GM12878 (cell line): ENCODE results near the gene COL17A1.

ENCODE experiments used
- ATF3 ChIP-seq: IDR thresholded peaks from 2 replicates; pipeline ENCODE4 v1.6.1; 2011; ENCODE audit warnings: low read depth, mild to moderate bottlenecking, low read length, moderate library complexity, borderline replicate concordance; ENCODE audit errors: extremely low read depth
- CBX5 ChIP-seq: sonication (generic); IDR thresholded peaks from 2 replicates; pipeline ENCODE4 v1.6.1; 2016; ENCODE audit warnings: low read depth, moderate library complexity, mild to moderate bottlenecking, inconsistent platforms
- CTCF ChIP-seq, 3 experiments: IDR thresholded peaks in 2 of 3; conservative IDR thresholded peaks in 1 of 3; 2 replicates each; pipeline ENCODE4 v1.5.1; 2011; ENCODE audit warnings: low read depth in 3 of 3, low read length in 3 of 3, mild to moderate bottlenecking in 3 of 3, control low read depth in 2 of 3, moderate library complexity in 2 of 3, inconsistent platforms in 1 of 3, mixed read lengths in 1 of 3; ENCODE audit not compliant: control insufficient read depth in 2 of 3, insufficient read depth in 1 of 3; ENCODE audit errors: extremely low read depth in 1 of 3
- FOXM1 ChIP-seq: IDR thresholded peaks from 2 replicates; pipeline ENCODE4 v1.6.1; 2012; ENCODE audit warnings: low read depth, mild to moderate bottlenecking, inconsistent platforms, low read length, moderate library complexity
- HDGF ChIP-seq: fragments of 450-650 bp; IDR thresholded peaks from 2 replicates; pipeline ENCODE4 v1.6.1; 2016; ENCODE audit warnings: antibody characterized with exemption
- KAT2A ChIP-seq: conservative IDR thresholded peaks from 2 replicates; pipeline ENCODE4 v1.6.1; 2011; ENCODE audit warnings: low read depth, low read length; ENCODE audit not compliant: control insufficient read depth
- KDM1A ChIP-seq: fragments of 200-600 bp; sonication (generic); IDR thresholded peaks from 2 replicates; pipeline ENCODE4 v1.6.1; 2016; ENCODE audit warnings: borderline replicate concordance
- MXI1 ChIP-seq: fragments of 150-350 bp; IDR thresholded peaks from 2 replicates; pipeline ENCODE4 v1.6.1; 2011; ENCODE audit warnings: low read depth, mild to moderate bottlenecking, inconsistent platforms, low read length, improper control_type of control experiment
- NR2C2 ChIP-seq: IDR thresholded peaks from 2 replicates; pipeline ENCODE4 v1.6.1; 2011; ENCODE audit warnings: borderline replicate concordance, low read depth; ENCODE audit not compliant: control insufficient read depth, insufficient read length
- SIN3A ChIP-seq: IDR thresholded peaks from 2 replicates; pipeline ENCODE4 v1.6.1; 2012; ENCODE audit warnings: low read depth, low read length, improper control_type of control experiment
- SPI1 ChIP-seq: IDR thresholded peaks from 2 replicates; pipeline ENCODE4 v1.6.1; 2011; ENCODE audit warnings: low read depth, mild to moderate bottlenecking, low read length, moderate library complexity, borderline replicate concordance; ENCODE audit not compliant: insufficient read depth
- STAT1 ChIP-seq: fragments of 450-650 bp; conservative IDR thresholded peaks from 2 replicates; pipeline ENCODE4 v1.6.1; 2014; ENCODE audit warnings: antibody characterized with exemption, mild to moderate bottlenecking
- YY1 ChIP-seq: IDR thresholded peaks from 2 replicates; pipeline ENCODE4 v1.6.1; 2011; ENCODE audit warnings: low read depth, mild to moderate bottlenecking, low read length
- ZBTB33 ChIP-seq: fragments of 450-650 bp; IDR thresholded peaks from 2 replicates; pipeline ENCODE4 v1.6.1; 2017; ENCODE audit warnings: mild to moderate bottlenecking

- no peak for TF ChIP-seq NR2C2
- TF ChIP-seq KDM1A, result no peak
- TF ChIP-seq ZBTB33, result no peak
- no peak for TF ChIP-seq YY1
- TF ChIP-seq SIN3A, result no peak
- no peak for TF ChIP-seq ATF3
- no peak for TF ChIP-seq CTCF (IDR thresholded peaks at IDR 0.05 in 2 of 3, conservative IDR thresholded peaks at IDR 0.05 in 1 of 3; ENCODE audit: control insufficient read depth in 2 of 3, extremely low read depth in 1 of 3, insufficient read depth in 1 of 3, low read depth in 3 of 3, low read length in 3 of 3)
- TF ChIP-seq CBX5, result no peak
- no peak for TF ChIP-seq SPI1
- TF ChIP-seq HDGF, result no peak
- no peak for TF ChIP-seq STAT1
- no peak for TF ChIP-seq MXI1
- no peak for TF ChIP-seq FOXM1
- no peak for TF ChIP-seq KAT2A
These were observed 34.8 kb upstream of the COL17A1 start for GRCh38 chr10:104120512-104120902.
